HUES48 (cell line): ENCODE results near the gene LRRC10B.
"Not testable (repeated sequence)": the region's sequence is repeated elsewhere in the genome, so short reads cannot be mapped to it uniquely, and the experiment has no call there.

ENCODE experiments used
- H3K27ac ChIP-seq: one replicate; pipeline ENCODE4 v1.7.0; 2013; ENCODE audit warnings: low read depth, low read length, inconsistent platforms
- H3K27me3 ChIP-seq: 2 replicates; pipeline ENCODE4 v1.6.1; 2013; ENCODE audit warnings: mild to moderate bottlenecking, low read length; ENCODE audit not compliant: control insufficient read depth, insufficient read depth
- H3K36me3 ChIP-seq: 2 replicates; pipeline ENCODE4 v1.6.1; 2013; ENCODE audit warnings: low read length; ENCODE audit not compliant: control insufficient read depth, insufficient read depth
- H3K4me1 ChIP-seq: 2 replicates; pipeline ENCODE4 v1.6.1; 2013; ENCODE audit warnings: mild to moderate bottlenecking, low read length; ENCODE audit not compliant: control insufficient read depth, insufficient read depth
- H3K4me3 ChIP-seq: 2 replicates; pipeline ENCODE4 v1.5.1; 2013; ENCODE audit warnings: mild to moderate bottlenecking, low read depth, low read length
- H3K9ac ChIP-seq: 2 replicates; pipeline ENCODE4 v1.6.1; 2013; ENCODE audit warnings: mild to moderate bottlenecking, low read depth, low read length, moderate library complexity
- H3K9me3 ChIP-seq: 2 replicates; pipeline ENCODE4 v1.6.1; 2013; ENCODE audit warnings: low read length; ENCODE audit not compliant: control insufficient read depth, insufficient read depth

The LRRC10B gene

GRCh38 chr11:61476371-61476770 is 32.2 kb upstream of the LRRC10B start:
- H3K36me3 ChIP-seq, result no peaks in the 10 kb centered on the region
- H3K9ac ChIP-seq, result no peak overlapping the region
- H3K27me3 ChIP-seq, result 0 out of 2 replicates have a peak, but pooled peaks cover 2% of the 10 kb centered on the region
- H3K4me3 ChIP-seq, result no peak overlapping the region
- no peaks in the 10 kb centered on the region for H3K9me3 ChIP-seq
- H3K4me1 ChIP-seq, result peaks cover 4% of the 10 kb centered on the region; the same call in 1 of the 2 replicates
- no peak overlapping the region for H3K27ac ChIP-seq

GRCh38 chr11:61477126-61477525 is 31.4 kb upstream of the LRRC10B start:
- H3K4me3 ChIP-seq, result no peak overlapping the region
- H3K9ac ChIP-seq, result no peak overlapping the region
- H3K27me3 ChIP-seq, result 0 out of 2 replicates have a peak, but pooled peaks cover 2% of the 10 kb centered on the region
- no peak overlapping the region for H3K27ac ChIP-seq
- H3K4me1 ChIP-seq, result peaks cover 8% of the 10 kb centered on the region; the same call in 1 of the 2 replicates
- H3K36me3 ChIP-seq, result no peaks in the 10 kb centered on the region
- no peaks in the 10 kb centered on the region for H3K9me3 ChIP-seq

- Histone ChIP-seq H3K27me3 (0 out of 2 replicates have a peak, but pooled peaks cover 2% of the 10 kb centered on the region), H3K4me1 (peaks cover 11% of the 10 kb centered on the region; the same call in 1 of the 2 replicates), H3K27ac (no peak overlapping the region), H3K9me3 (no peaks in the 10 kb centered on the region), H3K36me3 (no peaks in the 10 kb centered on the region), H3K9ac (no peak overlapping the region), H3K4me3 (no peak overlapping the region)
Measured at GRCh38 chr11:61477727-61478148, 30.8 kb upstream of the LRRC10B start.

GRCh38 chr11:61479360-61480058 is 29.0 kb upstream of the LRRC10B start:
- not testable (repeated sequence) for H3K36me3 ChIP-seq, H3K4me3 ChIP-seq, H3K27ac ChIP-seq, H3K9me3 ChIP-seq, H3K9ac ChIP-seq, H3K27me3 ChIP-seq
- H3K4me1 ChIP-seq, result peaks cover 11% of the 10 kb centered on the region; the same call in 1 of the 2 replicates

GRCh38 chr11:61480261-61480993 is 28.1 kb upstream of the LRRC10B start:
- Histone ChIP-seq H3K4me1 (peaks cover 11% of the 10 kb centered on the region; the same call in 1 of the 2 replicates), H3K4me3 (no peak overlapping the region), H3K36me3 (no peaks in the 10 kb centered on the region), H3K9ac (no peak overlapping the region), H3K27me3 (0 out of 2 replicates have a peak, but pooled peaks cover 2% of the 10 kb centered on the region), H3K27ac (no peak overlapping the region), H3K9me3 (no peaks in the 10 kb centered on the region)

GRCh38 chr11:61480994-61481335 is 27.6 kb upstream of the LRRC10B start:
- H3K27ac ChIP-seq, result no peak overlapping the region
- H3K4me3 ChIP-seq, result no peak overlapping the region
- H3K27me3 ChIP-seq, result 0 out of 2 replicates have a peak, but pooled peaks cover 2% of the 10 kb centered on the region
- H3K9ac ChIP-seq, result no peak overlapping the region
- H3K9me3 ChIP-seq, result no peaks in the 10 kb centered on the region
- peaks cover 11% of the 10 kb centered on the region; the same call in 1 of the 2 replicates for H3K4me1 ChIP-seq
- no peaks in the 10 kb centered on the region for H3K36me3 ChIP-seq

- Histone ChIP-seq H3K9me3 (no peaks in the 10 kb centered on the region), H3K4me1 (peaks cover 11% of the 10 kb centered on the region; the same call in 1 of the 2 replicates), H3K27ac (no peak overlapping the region), H3K9ac (no peak overlapping the region), H3K36me3 (no peaks in the 10 kb centered on the region), H3K27me3 (0 out of 2 replicates have a peak, but pooled peaks cover 2% of the 10 kb centered on the region), H3K4me3 (no peak overlapping the region)
Measured at GRCh38 chr11:61481806-61482205, 26.7 kb upstream of the LRRC10B start.

- no peaks in the 10 kb centered on the region for H3K36me3 ChIP-seq
- no peaks in the 10 kb centered on the region for H3K9me3 ChIP-seq
- peaks cover 2% of the 10 kb centered on the region; the same call in 1 of the 2 replicates for H3K27me3 ChIP-seq
- H3K9ac ChIP-seq, result no peak overlapping the region
- no peak overlapping the region for H3K4me3 ChIP-seq
- H3K27ac ChIP-seq, result no peak overlapping the region
- H3K4me1 ChIP-seq, result peaks cover 11% of the 10 kb centered on the region; the same call in 1 of the 2 replicates
Measured at GRCh38 chr11:61482513-61482912, 26.0 kb upstream of the LRRC10B start.

- Histone ChIP-seq H3K4me3 (no peak overlapping the region), H3K4me1 (peaks cover 22% of the 10 kb centered on the region), H3K27me3 (no peaks in the 10 kb centered on the region; the same call in 1 of the 2 replicates), H3K27ac (no peak overlapping the region), H3K9ac (no peak overlapping the region), H3K9me3 (no peaks in the 10 kb centered on the region), H3K36me3 (no peaks in the 10 kb centered on the region)
Measured at GRCh38 chr11:61484541-61484940, 24.0 kb upstream of the LRRC10B start.

GRCh38 chr11:61485080-61485479 is 23.5 kb upstream of the LRRC10B start:
- Histone ChIP-seq H3K4me1 (peaks cover 25% of the 10 kb centered on the region), H3K27ac (no peak overlapping the region), H3K9me3 (no peaks in the 10 kb centered on the region), H3K4me3 (no peak overlapping the region), H3K9ac (no peak overlapping the region), H3K36me3 (no peaks in the 10 kb centered on the region), H3K27me3 (no peaks in the 10 kb centered on the region; the same call in 1 of the 2 replicates)
